Activated CD8-positive, alpha-beta memory T cell treated with anti-CD3 and anti-CD28 coated beads, Interleukin-2, amount 50 U/mL, for 1 hour (primary cell): ENCODE data around the gene GRPEL2.

Experiments used
- DNase-seq: peaks from one replicate; pipeline ENCODE4 v3.0.0-alpha.2; 2020; ENCODE audit errors: extremely low read depth

GRPEL2 gene

DNA sequence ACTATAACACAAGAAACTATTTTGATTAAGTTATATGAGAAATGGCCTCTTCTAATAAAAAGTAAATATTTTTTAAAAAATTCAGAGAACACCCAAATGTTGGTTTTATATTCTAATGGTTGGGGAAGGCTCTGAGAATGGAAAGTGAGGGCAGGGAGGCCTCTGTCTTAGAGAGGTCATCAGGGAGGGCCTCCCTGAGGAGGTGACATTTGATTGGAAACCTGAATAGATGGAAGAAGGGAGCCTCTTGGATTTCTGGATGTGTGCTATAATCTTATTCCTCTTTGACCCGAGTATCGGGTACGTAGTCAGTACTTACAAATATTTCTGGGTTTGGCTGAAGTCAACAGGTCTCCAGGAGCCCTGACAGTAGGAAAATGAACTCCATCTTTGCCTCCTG is 26.1 kb upstream of the GRPEL2 start:
- no peak for DNase-seq

DNA sequence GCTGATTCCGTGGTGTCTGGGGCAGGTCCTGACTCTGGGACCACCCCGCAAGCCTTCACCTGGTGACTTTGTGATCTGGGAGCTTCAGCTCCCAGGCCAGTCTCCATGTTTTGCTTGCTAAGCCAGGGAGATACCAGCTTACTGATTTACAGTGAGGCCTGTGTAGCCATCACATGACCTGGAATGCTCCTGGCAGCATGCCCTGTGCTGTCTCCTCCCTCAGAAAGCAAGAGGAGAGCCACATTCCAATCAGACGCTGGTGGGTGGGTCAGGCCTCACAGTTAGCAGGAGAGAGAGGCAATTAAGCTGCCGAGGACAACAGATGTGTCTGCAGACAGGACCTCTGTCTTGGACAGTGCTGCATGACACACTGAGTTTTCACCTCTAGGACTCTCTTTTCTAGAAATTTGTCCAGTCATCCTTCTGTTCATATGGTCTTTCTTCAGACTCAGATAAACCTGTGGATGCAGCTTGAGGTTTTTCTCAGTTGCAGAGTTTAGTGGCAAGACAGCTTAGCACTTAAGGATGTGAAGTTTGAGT is 24.4 kb upstream of the GRPEL2 start:
- no peak for DNase-seq

DNA sequence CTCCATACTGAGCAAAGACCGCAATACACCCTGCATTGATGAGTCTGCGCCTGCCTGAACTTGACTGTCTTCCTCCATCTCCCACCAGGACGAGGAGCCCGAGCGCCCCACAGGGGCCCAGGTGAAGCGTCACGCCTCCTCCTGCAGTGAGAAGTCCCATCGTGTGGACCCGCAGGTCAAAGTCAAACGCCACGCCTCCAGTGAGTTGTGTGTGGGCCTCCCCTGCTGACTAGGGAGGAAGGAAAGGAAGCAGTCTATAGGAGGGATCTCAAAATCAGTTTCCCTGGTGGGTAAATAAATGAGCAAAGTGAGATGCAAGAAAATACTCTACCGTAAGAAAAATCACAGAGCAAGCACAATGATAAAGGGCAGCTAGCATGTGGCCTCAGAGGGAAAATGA is 22.8 kb upstream of the GRPEL2 start:
- DNase-seq = no peak

DNA sequence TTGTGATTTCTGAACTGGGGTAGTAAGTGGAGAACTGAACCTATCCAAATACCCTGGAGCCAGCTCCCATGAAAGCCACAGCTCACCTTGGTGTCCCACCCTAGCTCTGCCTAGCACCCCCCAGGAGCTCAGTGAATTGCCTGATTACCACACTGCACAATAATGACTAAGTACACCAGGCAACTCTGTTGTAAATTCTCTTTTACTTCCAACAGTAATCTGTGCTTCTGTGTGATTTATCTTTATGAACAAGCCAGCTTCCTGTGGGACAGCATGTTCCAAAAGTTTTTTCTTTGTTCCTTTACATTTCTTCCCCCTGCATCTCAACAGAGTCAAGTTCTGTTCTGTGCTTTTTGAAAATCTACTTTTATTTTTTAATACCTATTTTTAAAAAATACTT is 22.1 kb upstream of the GRPEL2 start:
- DNase-seq = no peak

DNA sequence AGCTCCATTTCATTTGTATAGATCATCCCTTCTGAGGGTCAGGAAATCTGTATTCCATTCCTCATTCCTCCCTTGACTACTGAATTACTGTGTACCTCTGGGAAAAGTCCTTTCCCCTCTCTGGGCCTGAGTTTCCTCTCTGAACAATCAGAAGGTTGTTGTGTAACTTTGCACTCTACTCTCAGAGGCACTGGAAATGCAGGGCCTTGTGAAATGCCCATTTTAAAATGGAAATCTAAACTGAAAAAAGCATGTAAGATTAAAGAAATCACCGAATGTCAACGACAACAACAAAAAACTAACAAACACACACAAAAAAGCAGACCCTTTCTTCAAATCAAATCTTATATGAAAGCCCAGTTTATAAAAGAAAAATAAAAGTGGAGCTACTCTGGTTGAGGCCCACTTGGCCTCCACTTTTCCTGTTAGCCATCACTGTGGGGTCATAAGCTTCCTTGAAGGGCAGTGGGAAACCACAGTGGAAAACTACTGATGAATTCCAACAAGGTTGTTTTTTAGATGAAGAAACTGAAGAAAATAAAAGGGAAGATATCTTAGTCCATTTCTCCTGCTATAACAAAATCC is 21.6 kb upstream of the GRPEL2 start:
- DNase-seq = no peak

DNA sequence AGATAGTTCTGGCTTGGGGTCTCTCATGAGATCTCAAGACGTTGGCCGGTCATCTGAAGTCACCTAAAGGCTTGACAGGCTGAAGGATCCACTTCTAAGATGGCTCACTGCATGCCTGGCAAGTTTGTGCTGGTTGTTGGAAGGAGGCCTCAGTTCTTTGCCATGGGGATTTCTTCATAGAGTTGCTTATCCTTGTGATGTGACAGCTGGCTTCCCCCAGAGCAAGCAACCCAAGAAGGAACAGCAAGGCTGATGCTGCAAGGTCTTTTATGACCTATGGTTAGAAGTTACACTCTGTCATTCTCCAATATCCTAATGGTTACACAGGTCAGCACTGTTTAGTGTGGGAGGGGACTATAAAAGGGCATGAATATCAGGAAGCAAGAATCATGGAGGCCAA is 20.7 kb upstream of the GRPEL2 start:
- no peak for DNase-seq

DNA sequence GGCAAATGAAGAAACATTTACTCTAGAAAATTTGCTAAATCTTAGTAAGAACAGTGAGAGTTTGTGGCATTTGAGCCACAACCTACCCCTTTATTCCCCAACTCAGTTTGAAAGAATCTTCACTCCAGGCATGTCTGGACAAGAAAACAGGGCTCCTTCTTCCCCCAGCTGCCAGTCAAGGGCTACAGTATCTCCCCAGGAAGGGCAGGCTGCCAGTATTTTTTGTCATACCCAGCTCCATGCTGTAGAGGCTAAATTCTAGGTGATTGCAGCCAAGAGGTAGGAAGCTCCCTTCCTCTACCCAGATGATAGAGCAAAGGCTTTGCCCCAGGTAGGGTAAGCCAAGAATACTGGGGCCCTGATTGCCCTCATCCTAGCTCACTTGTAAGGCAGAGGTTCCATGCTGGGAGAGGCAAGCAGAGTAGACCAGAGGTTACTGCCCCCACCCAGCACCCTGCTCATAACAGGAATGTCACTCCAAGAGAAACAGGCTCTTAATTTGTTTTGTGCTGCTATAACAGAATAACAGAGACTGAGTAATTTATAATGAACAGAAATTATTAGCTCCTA is 20.0 kb upstream of the GRPEL2 start:
- DNase-seq = no peak

DNA sequence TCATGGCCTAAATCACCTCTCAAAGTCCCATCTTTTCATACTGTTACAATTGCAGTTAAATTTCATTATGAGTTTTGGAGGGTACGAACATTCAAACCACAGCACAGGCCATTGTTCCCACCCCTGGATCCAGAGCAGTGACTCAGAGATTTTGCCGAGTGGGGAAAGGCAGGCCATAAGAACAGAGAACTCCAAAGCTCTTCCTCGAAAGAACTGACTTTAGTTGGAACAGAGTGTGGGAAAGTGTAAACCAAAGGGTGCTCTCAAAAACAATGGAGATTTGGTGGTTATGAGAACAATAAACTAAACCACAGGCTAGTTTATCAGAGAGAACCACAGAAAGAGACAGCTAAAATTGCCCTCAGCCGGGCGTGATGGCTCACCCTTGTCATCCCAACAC is 19.4 kb upstream of the GRPEL2 start:
- DNase-seq = no peak

DNA sequence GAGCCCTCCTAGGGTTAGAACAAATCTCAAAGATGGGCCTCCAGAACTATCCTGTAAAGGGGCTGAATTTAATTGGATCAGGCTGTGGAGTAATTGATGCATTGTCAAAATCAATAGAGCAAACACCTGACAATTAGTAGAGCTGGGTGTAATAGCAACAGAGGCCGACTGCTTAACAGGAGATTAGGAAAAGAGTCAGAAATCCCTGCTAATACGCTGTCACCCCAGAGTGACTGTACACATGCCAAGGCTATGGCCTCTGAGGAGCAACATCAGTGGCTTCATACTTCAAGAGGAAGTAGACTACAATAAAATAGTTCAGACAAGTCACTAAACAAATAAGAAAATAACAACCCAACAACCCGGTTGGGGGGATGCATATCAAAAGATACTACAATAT is 18.7 kb upstream of the GRPEL2 start:
- no peak for DNase-seq

DNA sequence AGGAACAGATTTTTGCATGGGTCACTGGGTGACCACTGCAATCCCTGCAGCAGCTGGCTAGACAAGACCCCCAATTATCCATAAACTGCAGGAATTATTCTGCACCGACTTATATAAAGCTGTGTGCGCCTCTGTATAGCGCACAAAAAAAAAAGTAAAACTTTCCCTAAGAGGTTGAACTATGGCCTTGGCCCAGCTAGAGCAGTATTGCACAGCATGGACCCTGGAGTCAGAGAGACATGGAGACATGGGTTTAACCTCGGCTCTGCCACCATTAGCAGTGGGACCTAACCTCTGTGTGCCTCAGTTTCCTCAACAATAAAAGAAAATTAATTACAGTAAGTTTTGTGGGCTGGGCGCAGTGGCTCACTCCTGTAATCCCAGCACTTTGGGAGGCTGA is 17.1 kb upstream of the GRPEL2 start:
- DNase-seq = no peak

DNA sequence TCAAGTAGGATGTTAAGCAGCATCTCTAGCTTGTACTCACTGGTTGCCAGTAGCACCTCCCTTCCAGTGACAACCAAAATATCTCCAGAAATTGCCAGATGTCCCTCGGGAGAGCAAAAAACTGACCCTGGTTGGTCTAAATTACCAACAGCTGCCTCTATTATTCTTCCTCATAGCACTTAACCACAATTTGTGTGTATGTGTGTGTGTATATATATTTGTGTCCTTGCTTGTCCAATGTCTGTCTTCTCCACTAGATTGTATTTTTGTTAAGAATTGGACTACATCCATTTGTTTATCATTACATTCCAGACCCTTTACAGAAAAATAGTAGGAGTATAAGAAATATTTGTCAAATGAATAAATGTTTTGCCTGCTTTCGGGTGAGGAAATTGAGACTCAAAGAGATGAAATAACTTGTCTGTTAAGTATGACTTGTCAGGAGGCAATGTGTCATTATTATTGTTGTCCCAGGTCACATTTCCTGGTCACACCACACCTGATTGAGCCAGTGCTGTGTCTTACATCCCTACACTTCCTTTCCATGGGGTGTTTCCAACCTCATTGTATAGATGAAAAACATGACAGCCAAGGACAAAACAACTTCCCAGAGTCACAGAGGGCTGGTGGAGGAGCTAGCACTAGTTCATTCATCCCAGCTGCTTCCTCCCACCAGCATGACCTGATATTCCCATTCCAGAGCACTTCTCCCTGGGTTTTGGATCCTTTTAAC is 11.4 kb upstream of the GRPEL2 start:
- no peak for DNase-seq

DNA sequence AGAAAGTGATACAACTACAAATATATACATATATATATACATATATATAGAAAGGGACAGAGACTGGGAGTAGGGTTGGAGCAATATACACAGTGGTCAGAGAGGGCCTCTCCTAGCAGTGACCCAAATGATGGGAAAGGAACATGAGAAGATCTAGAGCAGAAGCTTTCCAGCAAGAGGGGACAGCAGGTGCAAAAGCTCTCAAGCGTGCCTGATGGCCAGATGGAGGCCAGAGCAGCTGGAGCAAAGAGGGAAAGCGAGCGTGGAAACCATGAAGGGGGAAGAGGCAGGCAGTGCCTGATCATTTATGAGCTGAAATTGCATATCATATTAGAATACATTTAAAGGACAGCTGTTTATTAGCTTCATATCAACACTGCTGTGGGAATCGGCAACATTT is 7.6 kb upstream of the GRPEL2 start:
- no peak for DNase-seq

DNA sequence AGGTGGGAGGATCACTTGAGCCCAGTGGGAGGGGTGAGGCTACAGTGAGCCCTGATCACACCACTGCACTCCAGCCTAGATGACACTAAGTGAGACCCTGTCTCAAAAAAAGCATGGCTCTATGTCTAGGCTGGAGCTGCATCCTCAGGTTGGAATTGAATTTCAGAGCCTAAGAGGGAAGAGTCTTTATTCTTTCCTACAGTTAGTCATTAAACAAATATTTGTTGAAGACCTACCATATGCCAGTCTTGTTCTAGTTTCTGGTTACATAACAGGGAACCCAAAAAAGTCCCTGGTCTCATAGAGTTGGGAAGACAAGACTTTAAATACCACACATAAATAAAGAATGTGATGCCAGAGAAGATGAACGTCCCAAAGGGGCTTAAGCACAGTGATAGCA is 6.9 kb upstream of the GRPEL2 start:
- DNase-seq = no peak

DNA sequence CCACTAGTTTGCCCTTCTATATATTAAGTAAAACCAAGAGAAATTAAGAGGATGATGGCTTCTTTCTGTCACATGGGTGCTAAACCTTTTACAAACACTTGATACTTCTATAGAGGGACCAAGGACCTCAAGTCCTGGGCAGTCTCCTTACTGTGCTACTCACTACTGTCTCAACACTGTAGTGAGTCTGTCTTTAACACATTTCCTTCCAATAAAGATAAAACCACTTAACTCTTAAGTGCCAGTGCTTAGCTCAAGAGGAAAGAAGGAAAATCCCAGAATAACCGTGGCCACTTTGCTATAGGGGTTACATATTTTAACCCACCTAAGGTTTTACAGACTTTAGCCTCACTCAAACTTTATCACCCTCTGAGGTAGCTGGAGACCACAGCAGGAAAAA is 4.4 kb upstream of the GRPEL2 start:
- DNase-seq = no peak

DNA sequence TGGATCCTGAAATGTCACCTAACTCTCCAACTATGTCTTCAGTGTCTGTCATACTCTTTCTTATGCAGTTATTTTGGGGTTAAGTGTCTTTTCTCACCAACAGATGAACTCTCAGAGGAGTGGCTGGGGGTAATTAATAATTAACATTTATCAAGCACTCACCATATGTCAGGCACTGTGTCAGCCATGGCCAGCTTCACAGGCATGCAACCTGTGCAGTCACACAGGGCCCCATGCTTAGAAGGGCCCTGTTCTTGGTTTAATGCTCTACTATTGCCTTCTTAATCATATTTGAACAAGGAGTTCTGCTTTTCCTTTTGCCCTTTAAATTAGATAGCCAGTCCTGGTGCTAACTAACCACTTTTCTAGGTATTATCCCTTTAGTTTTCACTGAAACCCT is 3.4 kb upstream of the GRPEL2 start:
- DNase-seq = no peak

DNA sequence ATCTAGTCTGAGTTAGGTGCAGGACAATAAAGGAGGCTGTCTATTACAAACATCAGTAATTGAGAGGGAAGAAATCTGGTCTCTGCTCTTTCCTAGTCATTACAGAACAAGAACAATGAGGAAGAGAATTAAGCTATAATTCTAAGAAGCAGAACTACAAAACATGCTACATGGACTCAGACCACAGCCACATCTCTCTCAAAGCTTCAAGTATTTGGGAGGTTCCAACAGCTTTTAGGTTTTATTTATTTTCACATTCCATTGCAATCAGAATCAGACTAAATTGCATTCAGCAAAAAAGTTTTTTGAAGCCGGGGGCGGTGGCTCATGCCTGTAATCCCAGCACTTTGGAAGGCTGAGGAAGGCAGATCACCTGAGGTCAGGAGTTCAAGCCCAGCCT is 1.1 kb upstream of the GRPEL2 start:
- DNase-seq = no peak

DNA sequence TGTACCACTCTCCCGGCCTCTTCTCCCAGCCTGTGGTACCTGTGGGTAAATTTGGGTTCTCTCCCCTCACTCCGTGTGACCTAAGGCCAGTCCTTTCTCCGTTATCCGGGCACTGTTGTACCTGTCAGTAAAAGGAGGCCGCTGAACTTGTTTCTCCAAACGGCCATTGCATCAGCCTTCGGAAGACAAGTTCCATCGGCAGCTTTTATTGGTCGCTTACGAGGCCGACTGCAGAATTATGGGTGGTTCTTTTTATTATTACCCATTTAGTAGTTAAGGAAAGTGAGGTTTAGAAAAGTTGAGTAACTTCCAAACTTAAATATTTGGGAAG is 558 bp downstream of the GRPEL2 start:
- no peak for DNase-seq

DNA sequence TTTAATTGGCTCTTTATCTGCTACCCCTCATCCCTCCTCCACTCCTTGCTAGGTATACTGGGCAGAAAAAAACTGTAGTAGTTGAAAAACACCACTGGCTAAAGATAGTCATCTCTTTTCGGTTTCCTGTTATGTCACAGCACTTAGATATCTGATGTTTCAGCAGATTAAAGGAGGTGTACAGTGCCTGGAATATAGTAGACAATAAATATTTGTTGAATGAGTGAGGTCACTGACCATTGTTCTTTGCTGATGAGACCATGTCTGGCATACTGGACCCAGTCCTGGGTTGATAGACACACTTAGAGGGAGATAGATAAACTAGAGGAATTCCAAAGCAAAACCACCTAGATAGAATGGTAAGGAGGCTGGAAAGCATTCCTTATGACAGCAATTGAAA is 3.2 kb downstream of the GRPEL2 start:
- no peak for DNase-seq

DNA sequence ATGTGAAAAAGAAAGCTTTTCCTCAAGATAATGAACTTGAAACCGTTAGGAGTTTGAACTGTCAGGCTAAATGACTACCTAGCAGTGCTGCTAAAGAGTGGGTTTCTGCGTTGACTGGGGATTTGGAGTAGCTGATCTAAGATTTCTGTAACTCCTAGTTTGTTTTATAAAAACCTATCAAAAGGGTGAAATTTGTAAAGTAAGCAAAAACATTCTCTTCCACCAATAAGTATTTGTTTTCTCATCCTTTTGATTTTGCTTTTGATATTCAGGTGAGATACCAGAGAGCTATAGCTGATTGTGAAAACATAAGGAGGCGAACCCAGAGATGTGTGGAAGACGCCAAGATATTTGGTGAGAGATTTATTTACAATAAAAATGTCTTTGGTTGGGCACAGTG is 4.1 kb downstream of the GRPEL2 start:
- DNase-seq = no peak

DNA sequence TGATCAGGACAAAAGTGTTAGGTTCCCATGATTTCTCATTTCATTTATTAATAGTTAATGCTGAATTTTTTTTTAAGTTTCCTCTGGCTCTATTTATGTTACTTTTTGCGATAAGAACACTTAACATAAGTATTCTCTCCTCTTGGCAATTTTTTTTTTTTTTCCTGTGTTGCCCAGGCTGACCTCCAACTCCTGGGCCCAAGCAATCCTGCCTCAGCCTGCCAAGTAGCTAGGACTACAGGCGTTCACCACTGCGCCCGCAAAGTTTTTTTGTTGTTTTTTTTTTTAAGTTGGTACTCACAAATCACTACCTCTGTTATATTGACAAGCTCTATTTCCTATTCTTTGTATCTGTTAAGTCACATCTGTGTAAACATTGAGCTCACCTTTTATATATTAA is 6.9 kb downstream of the GRPEL2 start:
- no peak for DNase-seq

DNA sequence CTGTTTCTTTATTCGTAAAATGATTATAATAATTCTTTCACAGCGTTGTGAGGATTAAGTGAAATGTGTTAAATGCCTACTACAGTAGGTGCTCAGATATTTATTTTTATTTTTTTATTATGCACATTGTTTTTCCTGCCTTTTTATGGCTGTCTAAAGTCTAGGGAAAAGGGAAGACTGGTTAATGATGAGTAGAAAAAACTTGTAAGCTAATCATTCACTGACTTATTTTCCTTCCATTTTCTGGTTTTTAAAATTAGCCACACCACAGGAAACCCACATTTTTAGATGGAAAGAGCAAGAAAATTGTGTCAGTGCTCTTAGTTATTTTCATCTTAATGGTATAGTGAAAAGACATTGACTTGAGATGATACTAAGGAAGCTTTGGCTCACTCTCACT is 8.6 kb downstream of the GRPEL2 start:
- DNase-seq = no peak

DNA sequence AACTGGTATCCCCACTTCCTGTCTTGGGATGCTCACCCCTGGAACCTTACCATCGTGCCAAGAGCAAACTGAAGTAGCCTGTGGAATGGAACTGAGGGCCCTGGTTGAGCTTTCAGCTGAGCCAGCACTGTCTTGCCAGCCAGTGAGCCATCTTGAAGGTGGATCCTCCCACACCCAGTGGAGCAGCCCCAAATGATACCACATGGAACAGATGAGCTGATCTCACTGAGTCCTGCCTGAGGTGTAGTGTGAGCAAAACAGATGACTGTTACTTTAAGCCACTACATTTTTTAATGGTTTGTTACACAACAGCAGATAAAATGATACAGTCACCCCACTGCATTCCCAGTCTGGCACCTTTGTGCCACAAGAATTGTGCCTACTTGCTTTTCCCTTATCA is 10.4 kb downstream of the GRPEL2 start:
- DNase-seq = no peak

DNA sequence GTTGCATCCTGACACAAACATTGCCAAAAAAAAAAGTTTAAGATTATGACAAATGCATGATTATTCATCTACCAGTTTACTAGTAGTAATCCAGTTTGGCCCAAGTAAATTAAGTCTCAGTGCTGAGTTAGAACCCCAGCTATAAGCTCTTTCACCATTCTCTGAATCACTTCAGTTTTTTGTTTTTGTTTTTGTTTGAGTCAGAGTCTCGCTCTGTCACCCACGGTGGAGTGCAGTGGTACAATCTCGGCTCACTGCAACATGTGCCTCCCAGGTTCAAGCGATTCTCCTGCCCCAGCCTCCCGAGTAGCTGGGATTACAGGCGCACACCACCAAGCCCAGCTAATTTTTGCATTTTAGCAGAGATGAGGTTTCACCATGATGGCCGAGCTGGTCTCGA is 11.1 kb downstream of the GRPEL2 start:
- DNase-seq = no peak
